GM19395 (cell line): ENCODE results near the gene XPC.

ENCODE experiments used
- ATAC-seq: cut with Tn5 transposase; IDR thresholded peaks from one replicate; pipeline ENCODE4 v1.9.1; 2021; ENCODE audit warnings: mild to moderate bottlenecking, moderate library complexity; ENCODE audit not compliant: unreplicated experiment

XPC gene

GRCh38 chr3:14208977-14209394 is 30.6 kb upstream of the XPC start:
- ATAC-seq = no peak

- no peak for ATAC-seq
Measured at GRCh38 chr3:14208168-14208567, 29.8 kb upstream of the XPC start.

- ATAC-seq = no peak
Measured at GRCh38 chr3:14206548-14207177, 28.3 kb upstream of the XPC start.

GRCh38 chr3:14204515-14205284 is 26.3 kb upstream of the XPC start:
- no peak for ATAC-seq

- ATAC-seq = peak; percentile 73
Measured at GRCh38 chr3:14203521-14204079, 25.2 kb upstream of the XPC start.

- peak; percentile 5 for ATAC-seq
Measured at GRCh38 chr3:14202874-14203520, 24.6 kb upstream of the XPC start.

GRCh38 chr3:14201940-14202684 is 23.7 kb upstream of the XPC start:
- no peak for ATAC-seq

GRCh38 chr3:14200841-14201240 is 22.4 kb upstream of the XPC start:
- ATAC-seq = no peak

GRCh38 chr3:14200276-14200675 is 21.9 kb upstream of the XPC start:
- no peak for ATAC-seq

GRCh38 chr3:14199641-14200040 is 21.2 kb upstream of the XPC start:
- ATAC-seq = no peak

GRCh38 chr3:14194865-14195264 is 16.5 kb upstream of the XPC start:
- ATAC-seq = no peak

GRCh38 chr3:14188041-14188754 is 9.8 kb upstream of the XPC start:
- no peak for ATAC-seq

- ATAC-seq = no peak
Measured at GRCh38 chr3:14186854-14187458, 8.6 kb upstream of the XPC start.

GRCh38 chr3:14183015-14183577 is 4.7 kb upstream of the XPC start:
- no peak for ATAC-seq

- ATAC-seq = no peak
Measured at GRCh38 chr3:14181253-14181652, 2.9 kb upstream of the XPC start.

- no peak for ATAC-seq
Measured at GRCh38 chr3:14179795-14180194, 1.4 kb upstream of the XPC start.

GRCh38 chr3:14179114-14179465 is 689 bp upstream of the XPC start:
- ATAC-seq = no peak

GRCh38 chr3:14177580-14178246 is 688 bp downstream of the XPC start:
- ATAC-seq = peak; percentile 21

- no peak for ATAC-seq
Measured at GRCh38 chr3:14175383-14176037, 2.9 kb downstream of the XPC start.
